IMR-90 (cell line): ENCODE data around the gene TEX11. TPM values are rescaled to one million over a fixed set of nuclear protein-coding genes. Genes with fewer than 3 reads are reported as not detected.

Experiments used
- ATAC-seq: fragments of 200-7000 bp; cut with Tn5 transposase; 2 replicates; pipeline ENCODE4 v1.9.1; 2020; ENCODE audit warnings: low read depth, mild to moderate bottlenecking, moderate library complexity
- BruUV-seq: library from RNA; stranded (reverse); fragments of 400-500 nt; replicated peaks from 2 replicates; lab custom pipeline; 2021; lab: Mats Ljungman, UMichigan
- CTCF ChIA-PET: fragments of 300-600 bp; formaldehyde crosslinking; extraction: SDS; loops from one replicate; lab custom pipeline; 2021; ENCODE audit warnings: antibody characterized with exemption; lab: Yijun Ruan, JAX
- POLR2A ChIA-PET: fragments of 300-600 bp; sonication (Branson Sonifier 250); formaldehyde crosslinking; loops from one replicate; lab custom pipeline; 2022; ENCODE audit warnings: antibody characterized with exemption; ENCODE audit not compliant: unreplicated experiment; lab: Charles Lee
- DNase-seq: peaks from one replicate; pipeline ENCODE4 v3.0.0; 2013
- H2AFZ ChIP-seq: replicated peaks from 2 replicates; pipeline ENCODE3; 2013; ENCODE audit warnings: low read length, mild to moderate bottlenecking; ENCODE audit not compliant: poor library complexity
- H2AK5ac ChIP-seq: 2 replicates; pipeline ENCODE4 v1.6.1; 2013; ENCODE audit warnings: low read depth, low read length, inconsistent platforms
- H2AK9ac ChIP-seq: replicated peaks from 2 replicates; pipeline ENCODE3; 2013; ENCODE audit warnings: mild to moderate bottlenecking, low read depth, low read length, moderate library complexity; ENCODE audit not compliant: poor library complexity
- H2BK120ac ChIP-seq: 2 replicates; pipeline ENCODE4 v1.6.1; 2013; ENCODE audit warnings: low read depth, low read length, inconsistent platforms
- H2BK15ac ChIP-seq: 3 replicates; pipeline ENCODE4 v1.6.1; 2013; ENCODE audit warnings: low read depth, low read length, inconsistent platforms
- H2BK20ac ChIP-seq: 2 replicates; pipeline ENCODE4 v1.6.1; 2013; ENCODE audit warnings: low read depth, mild to moderate bottlenecking, inconsistent platforms, low read length, moderate library complexity
- H2BK5ac ChIP-seq: 2 replicates; pipeline ENCODE4 v1.6.1; 2013; ENCODE audit warnings: mild to moderate bottlenecking, low read depth, low read length, inconsistent platforms; ENCODE audit not compliant: poor library complexity, severe bottlenecking
- H3K14ac ChIP-seq: replicated peaks from 2 replicates; pipeline ENCODE4 v1.6.1; 2013; ENCODE audit warnings: low read depth, low read length, inconsistent platforms
- H3K18ac ChIP-seq: 2 replicates; pipeline ENCODE4 v1.6.1; 2013; ENCODE audit warnings: low read depth, low read length, control low read depth
- H3K23ac ChIP-seq: 2 replicates; pipeline ENCODE4 v1.6.1; 2013; ENCODE audit warnings: low read depth, low read length, inconsistent platforms
- H3K27ac ChIP-seq: 2 replicates; pipeline ENCODE4 v1.5.1; 2013; ENCODE audit warnings: mild to moderate bottlenecking, control low read depth, low read length; ENCODE audit not compliant: insufficient read depth
- H3K27me3 ChIP-seq: 2 replicates; pipeline ENCODE4 v1.6.1; 2013; ENCODE audit warnings: low read length; ENCODE audit not compliant: control insufficient read depth, insufficient read depth
- H3K36me3 ChIP-seq: 2 replicates; pipeline ENCODE4 v1.6.1; 2013; ENCODE audit warnings: low read length, mixed read lengths; ENCODE audit not compliant: control insufficient read depth, insufficient read depth
- H3K4ac ChIP-seq: 2 replicates; pipeline ENCODE4 v1.6.1; 2013; ENCODE audit warnings: low read depth, low read length, inconsistent platforms
- H3K4me1 ChIP-seq: 2 replicates; pipeline ENCODE4 v1.6.1; 2013; ENCODE audit warnings: low read length, mixed read lengths; ENCODE audit not compliant: control insufficient read depth, insufficient read depth
- H3K4me2 ChIP-seq: 2 replicates; pipeline ENCODE4 v1.6.1; 2013; ENCODE audit warnings: low read depth, mild to moderate bottlenecking, control low read depth, low read length, moderate library complexity
- H3K4me3 ChIP-seq: 2 replicates; pipeline ENCODE4 v1.5.1; 2013; ENCODE audit warnings: low read depth, mild to moderate bottlenecking, control low read depth, low read length, moderate library complexity; ENCODE audit not compliant: insufficient read depth
- H3K56ac ChIP-seq: 2 replicates; pipeline ENCODE4 v1.6.1; 2013; ENCODE audit warnings: low read length, inconsistent platforms; ENCODE audit not compliant: insufficient read depth; ENCODE audit errors: extremely low read depth
- H3K79me1 ChIP-seq, 2 experiments: 2 replicates each; pipeline ENCODE4 v1.6.1; 2013; ENCODE audit warnings: low read length in 2 of 2, inconsistent platforms in 1 of 2, low read depth in 1 of 2
- H3K9ac ChIP-seq: 2 replicates; pipeline ENCODE4 v1.6.1; 2013; ENCODE audit warnings: low read depth, low read length, control low read depth
- H3K9me1 ChIP-seq: 2 replicates; pipeline ENCODE4 v1.6.1; 2013; ENCODE audit warnings: low read length, inconsistent platforms; ENCODE audit not compliant: insufficient read depth
- H3K9me3 ChIP-seq: 2 replicates; pipeline ENCODE4 v1.6.1; 2013; ENCODE audit warnings: low read length; ENCODE audit not compliant: control insufficient read depth, insufficient read depth
- H4K20me1 ChIP-seq: 2 replicates; pipeline ENCODE4 v1.6.1; 2013; ENCODE audit warnings: low read length, inconsistent platforms; ENCODE audit not compliant: insufficient read depth
- H4K5ac ChIP-seq: 2 replicates; pipeline ENCODE4 v1.6.1; 2013; ENCODE audit warnings: mild to moderate bottlenecking, low read depth, low read length, control low read depth
- H4K8ac ChIP-seq, 2 experiments: 2 replicates each; pipeline ENCODE4 v1.6.1; 2013; ENCODE audit warnings: low read depth in 2 of 2, low read length in 2 of 2, control low read depth in 1 of 2, inconsistent platforms in 1 of 2
- H4K91ac ChIP-seq: 2 replicates; pipeline ENCODE4 v1.6.1; 2013; ENCODE audit warnings: low read depth, low read length, inconsistent platforms; ENCODE audit not compliant: insufficient read depth
- BHLHE40 ChIP-seq: fragments of 150-350 bp; IDR thresholded peaks from 2 replicates; pipeline ENCODE4 v1.6.1; 2016; ENCODE audit warnings: mild to moderate bottlenecking, low read depth, low read length
- CEBPB ChIP-seq: IDR thresholded peaks from 2 replicates; pipeline ENCODE4 v1.6.1; 2012; ENCODE audit warnings: low read depth, low read length, improper control_type of control experiment
- CHD1 ChIP-seq: IDR thresholded peaks from 2 replicates; pipeline ENCODE4 v1.6.1; 2012; ENCODE audit warnings: low read depth, low read length, improper control_type of control experiment
- FOS ChIP-seq: fragments of 150-350 bp; IDR thresholded peaks from 2 replicates; pipeline ENCODE4 v1.6.1; 2016; ENCODE audit warnings: low read depth, low read length
- MAFK ChIP-seq: IDR thresholded peaks from 2 replicates; pipeline ENCODE4 v1.6.1; 2012; ENCODE audit warnings: low read depth, low read length, improper control_type of control experiment
- MAZ ChIP-seq: IDR thresholded peaks from 2 replicates; pipeline ENCODE4 v1.6.1; 2012; ENCODE audit warnings: low read depth, mild to moderate bottlenecking, low read length, improper control_type of control experiment, moderate library complexity, borderline replicate concordance
- MXI1 ChIP-seq: IDR thresholded peaks from 2 replicates; pipeline ENCODE4 v1.6.1; 2012; ENCODE audit warnings: low read depth, mild to moderate bottlenecking, low read length, moderate library complexity, borderline replicate concordance
- NFE2L2 ChIP-seq: fragments of 150-350 bp; IDR thresholded peaks from 2 replicates; pipeline ENCODE4 v1.6.1; 2016; ENCODE audit warnings: low read depth, mild to moderate bottlenecking, low read length
- POLR2A ChIP-seq: IDR thresholded peaks from 2 replicates; pipeline ENCODE4 v1.6.1; 2012; ENCODE audit warnings: mild to moderate bottlenecking, low read depth, low read length
- RAD21 ChIP-seq: IDR thresholded peaks from 2 replicates; pipeline ENCODE4 v1.6.1; 2012; ENCODE audit warnings: low read length, improper control_type of control experiment
- RCOR1 ChIP-seq: IDR thresholded peaks from 2 replicates; pipeline ENCODE4 v1.6.1; 2012; ENCODE audit warnings: mild to moderate bottlenecking, low read length, improper control_type of control experiment; ENCODE audit not compliant: insufficient replicate concordance
- RFX5 ChIP-seq: IDR thresholded peaks from 2 replicates; pipeline ENCODE4 v1.8.0; 2012; ENCODE audit warnings: low read depth, mild to moderate bottlenecking, low read length, moderate library complexity
- SMC3 ChIP-seq: fragments of 150-350 bp; IDR thresholded peaks from 2 replicates; pipeline ENCODE4 v1.6.1; 2016; ENCODE audit warnings: low read depth, mild to moderate bottlenecking, antibody characterized with exemption, low read length, moderate library complexity
- WGBS, 2 experiments: methylation state at CpG; one replicate each; pipeline versions ENCODE4 v1.1.5 to v1.1.7; 2013; ENCODE audit warnings: missing lambda C conversion rate in 2 of 2; ENCODE audit not compliant: insufficient read length in 1 of 2; ENCODE audit errors: extremely low coverage in 2 of 2; 5-methylcytosine and 5-hydroxymethylcytosine counted together
- dilution Hi-C: fragments of 300-500 bp; cut with HindIII; formaldehyde crosslinking; loops from one replicate; pipeline ENCODE4 v1.14.3; 2018; ENCODE audit warnings: low sequenced_read_pairs; ENCODE audit not compliant: unreplicated experiment
- in situ Hi-C: fragments of 300-500 bp; cut with MboI; formaldehyde crosslinking; loops from 3 replicates; pipeline ENCODE4 v1.14.3; 2019; ENCODE audit warnings: low sequenced_read_pairs, inconsistent platforms, mixed read lengths
- intact Hi-C: fragments of 100-400 bp; cut with micrococcal nuclease; formaldehyde crosslinking; loops from 2 replicates; pipeline ENCODE4 v1.10.0; 2022
- polyA plus RNA-seq, 3 experiments: library from polyadenylated mRNA; depleted of rRNA; stranded (reverse); fragments of >200 nt; gene quantifications; 2 replicates each; pipeline ENCODE4 v1.2.3, GENCODE V29; 2012; ENCODE audit warnings: low replicate concordance in 1 of 3
- total RNA-seq: library from RNA; depleted of rRNA; stranded (reverse); fragments of >200 nt; gene quantifications from 2 replicates; pipeline ENCODE4 v1.2.3, GENCODE V29; 2012
- TF ChIP-seq, protein P1 (sequence below): fragments of 150-350 bp; IDR thresholded peaks from 2 replicates; pipeline ENCODE4 v1.6.1; 2017; ENCODE audit warnings: mild to moderate bottlenecking, antibody characterized with exemption, low read length, low read depth
- TF ChIP-seq, protein P2 (sequence below): fragments of 150-350 bp; IDR thresholded peaks from 2 replicates; pipeline ENCODE4 v1.6.1; 2016; ENCODE audit warnings: low read depth, mild to moderate bottlenecking, low read length, moderate library complexity, borderline replicate concordance
- TF ChIP-seq, protein P3 (sequence below): conservative IDR thresholded peaks from 2 replicates; pipeline ENCODE4 v1.5.1; 2012; ENCODE audit warnings: mild to moderate bottlenecking, low read depth, low read length, improper control_type of control experiment

The TEX11 gene
- total and polyA plus RNA-seq, 2 of the 4 experiments (the other 2 are of a cell fraction), result not detected

DNA sequence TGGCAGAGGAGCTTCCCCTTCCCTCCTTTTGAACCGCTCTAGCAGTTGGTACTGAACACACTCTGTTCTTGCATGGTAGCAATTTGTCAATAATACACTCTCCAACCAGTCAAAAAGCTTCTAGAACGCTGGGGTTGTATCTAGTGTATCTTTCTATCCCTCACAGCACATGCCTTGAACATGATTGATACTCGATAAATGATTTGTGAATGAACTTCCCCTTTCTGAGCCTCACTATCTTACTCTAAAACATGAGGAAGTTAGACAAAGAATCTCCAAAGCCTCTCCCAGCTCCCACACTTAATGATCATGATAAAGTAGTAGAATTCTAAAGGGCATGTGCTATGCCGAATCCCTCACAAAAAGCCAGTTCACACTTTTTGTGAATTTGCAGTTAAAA lies 399.4 kb downstream of the TEX11 start:
- TF ChIP-seq, protein P1, sequence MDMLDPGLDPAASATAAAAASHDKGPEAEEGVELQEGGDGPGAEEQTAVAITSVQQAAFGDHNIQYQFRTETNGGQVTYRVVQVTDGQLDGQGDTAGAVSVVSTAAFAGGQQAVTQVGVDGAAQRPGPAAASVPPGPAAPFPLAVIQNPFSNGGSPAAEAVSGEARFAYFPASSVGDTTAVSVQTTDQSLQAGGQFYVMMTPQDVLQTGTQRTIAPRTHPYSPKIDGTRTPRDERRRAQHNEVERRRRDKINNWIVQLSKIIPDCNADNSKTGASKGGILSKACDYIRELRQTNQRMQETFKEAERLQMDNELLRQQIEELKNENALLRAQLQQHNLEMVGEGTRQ, result no peak
- TF ChIP-seq CHD1, result no peak
- TF ChIP-seq MAFK, result no peak
- TF ChIP-seq MAZ, result no peak
- TF ChIP-seq RFX5, result no peak
- TF ChIP-seq RCOR1, result no peak
- TF ChIP-seq, protein P2, sequence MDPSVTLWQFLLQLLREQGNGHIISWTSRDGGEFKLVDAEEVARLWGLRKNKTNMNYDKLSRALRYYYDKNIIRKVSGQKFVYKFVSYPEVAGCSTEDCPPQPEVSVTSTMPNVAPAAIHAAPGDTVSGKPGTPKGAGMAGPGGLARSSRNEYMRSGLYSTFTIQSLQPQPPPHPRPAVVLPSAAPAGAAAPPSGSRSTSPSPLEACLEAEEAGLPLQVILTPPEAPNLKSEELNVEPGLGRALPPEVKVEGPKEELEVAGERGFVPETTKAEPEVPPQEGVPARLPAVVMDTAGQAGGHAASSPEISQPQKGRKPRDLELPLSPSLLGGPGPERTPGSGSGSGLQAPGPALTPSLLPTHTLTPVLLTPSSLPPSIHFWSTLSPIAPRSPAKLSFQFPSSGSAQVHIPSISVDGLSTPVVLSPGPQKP, result no peak
- TF ChIP-seq NFE2L2, result no peak
- no peak for TF ChIP-seq FOS
- no peak for TF ChIP-seq CEBPB
- TF ChIP-seq SMC3, result no peak
- no peak for TF ChIP-seq BHLHE40
- no peak for TF ChIP-seq MXI1
- TF ChIP-seq, protein P3, sequence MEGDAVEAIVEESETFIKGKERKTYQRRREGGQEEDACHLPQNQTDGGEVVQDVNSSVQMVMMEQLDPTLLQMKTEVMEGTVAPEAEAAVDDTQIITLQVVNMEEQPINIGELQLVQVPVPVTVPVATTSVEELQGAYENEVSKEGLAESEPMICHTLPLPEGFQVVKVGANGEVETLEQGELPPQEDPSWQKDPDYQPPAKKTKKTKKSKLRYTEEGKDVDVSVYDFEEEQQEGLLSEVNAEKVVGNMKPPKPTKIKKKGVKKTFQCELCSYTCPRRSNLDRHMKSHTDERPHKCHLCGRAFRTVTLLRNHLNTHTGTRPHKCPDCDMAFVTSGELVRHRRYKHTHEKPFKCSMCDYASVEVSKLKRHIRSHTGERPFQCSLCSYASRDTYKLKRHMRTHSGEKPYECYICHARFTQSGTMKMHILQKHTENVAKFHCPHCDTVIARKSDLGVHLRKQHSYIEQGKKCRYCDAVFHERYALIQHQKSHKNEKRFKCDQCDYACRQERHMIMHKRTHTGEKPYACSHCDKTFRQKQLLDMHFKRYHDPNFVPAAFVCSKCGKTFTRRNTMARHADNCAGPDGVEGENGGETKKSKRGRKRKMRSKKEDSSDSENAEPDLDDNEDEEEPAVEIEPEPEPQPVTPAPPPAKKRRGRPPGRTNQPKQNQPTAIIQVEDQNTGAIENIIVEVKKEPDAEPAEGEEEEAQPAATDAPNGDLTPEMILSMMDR, result no peak
- no peak for TF ChIP-seq POLR2A
- no peak for TF ChIP-seq RAD21
- no peak overlapping the region for H4K5ac ChIP-seq
- no peak overlapping the region for H4K8ac ChIP-seq
- H3K4me2 ChIP-seq, result no peak overlapping the region
- H3K27ac ChIP-seq, result no peak overlapping the region
- H3K4me3 ChIP-seq, result no peak overlapping the region
- H3K9me1 ChIP-seq, result peaks cover 5% of the 10 kb centered on the region; the same call in 1 of the 2 replicates
- no peak overlapping the region for H3K9ac ChIP-seq
- no peaks in the 10 kb centered on the region for H3K79me1 ChIP-seq
- H3K56ac ChIP-seq, result no peak overlapping the region
- H4K20me1 ChIP-seq, result no peaks in the 10 kb centered on the region
- no peak overlapping the region for H2BK15ac ChIP-seq
- no peak for DNase-seq
- no CpG with 5 or more reads among the region's 4 CpGs for WGBS, 2 experiments
- H3K4me1 ChIP-seq, result peaks cover 2% of the 10 kb centered on the region
- ATAC-seq, result no peak
- H3K27me3 ChIP-seq, result peaks cover 6% of the 10 kb centered on the region
- in situ Hi-C loops (no loop called here), dilution Hi-C loops (no loop called here), intact Hi-C loops (no loop called here)
- H3K9me3 ChIP-seq, result no peaks in the 10 kb centered on the region
- H3K4ac ChIP-seq, result no peak overlapping the region
- H2AFZ ChIP-seq, result no peak overlapping the region
- no peak overlapping the region; the same call in 1 of the 2 replicates for H2BK20ac ChIP-seq
- no peaks in the 10 kb centered on the region for H3K36me3 ChIP-seq
- no TSS peak for BruUV-seq
- H2AK5ac ChIP-seq, result no peak overlapping the region
- ChIA-PET POLR2A (no interaction called here), CTCF (no interaction called here)
- H4K91ac ChIP-seq, result no peak overlapping the region
- no peak overlapping the region; the same call in 1 of the 2 replicates for H2BK120ac ChIP-seq
- no peak overlapping the region for H3K18ac ChIP-seq
- no peak overlapping the region for H2AK9ac ChIP-seq
- H2BK5ac ChIP-seq, result no peak overlapping the region
- no peak overlapping the region for H3K14ac ChIP-seq
- no peak overlapping the region for H3K23ac ChIP-seq
